Measurements from ENCODE around the gene PRRT2.
A peak's percentile ranks its signal among the peaks of the same experiment; 100 is the strongest.
"Not testable (repeated sequence)": the region's sequence is repeated elsewhere in the genome, so short reads cannot be mapped to it uniquely, and the experiment has no call there.

Gene PRRT2

GRCh38 chr16:29790949-29791844 lies 20.8 kb upstream of the PRRT2 start:
- DNase-seq (ENCODE audit: low read depth), result no peak

- no peak for DNase-seq (ENCODE audit: low read depth)
Measured at GRCh38 chr16:29791845-29792807, 19.9 kb upstream of the PRRT2 start.

GRCh38 chr16:29793153-29793552 lies 18.8 kb upstream of the PRRT2 start:
- not testable (repeated sequence) for DNase-seq (ENCODE audit: low read depth)

- DNase-seq (ENCODE audit: low read depth), result no peak
Measured at GRCh38 chr16:29794231-29794710, 17.7 kb upstream of the PRRT2 start.

- no peak for DNase-seq (ENCODE audit: low read depth)
Measured at GRCh38 chr16:29802416-29802935, 9.5 kb upstream of the PRRT2 start.

- DNase-seq (ENCODE audit: low read depth), result no peak
Measured at GRCh38 chr16:29804020-29804419, 8.0 kb upstream of the PRRT2 start.

GRCh38 chr16:29804455-29805231 lies 7.3 kb upstream of the PRRT2 start:
- DNase-seq (ENCODE audit: low read depth), result no peak

- DNase-seq (ENCODE audit: low read depth), result peak; percentile 93
Measured at GRCh38 chr16:29805232-29806098, 6.5 kb upstream of the PRRT2 start.

GRCh38 chr16:29806099-29806579 lies 5.9 kb upstream of the PRRT2 start, which contains the start of gene MAZ:
MAZ (plus strand) TSS chr16:29806529; CDS start chr16:29806702, 173 bp downstream.
- no peak for DNase-seq (ENCODE audit: low read depth)

GRCh38 chr16:29806641-29807425 lies 5.2 kb upstream of the PRRT2 start:
- no peak for DNase-seq (ENCODE audit: low read depth)

GRCh38 chr16:29807426-29808218 lies 4.4 kb upstream of the PRRT2 start:
- DNase-seq (ENCODE audit: low read depth), result peak; percentile 85

GRCh38 chr16:29808219-29808900 lies 3.6 kb upstream of the PRRT2 start:
- DNase-seq (ENCODE audit: low read depth), result no peak

GRCh38 chr16:29809031-29809747 lies 2.8 kb upstream of the PRRT2 start:
- DNase-seq (ENCODE audit: low read depth), result no peak

- DNase-seq (ENCODE audit: low read depth), result no peak
Measured at GRCh38 chr16:29809850-29810698, 1.9 kb upstream of the PRRT2 start.

- no peak for DNase-seq (ENCODE audit: low read depth)
Measured at GRCh38 chr16:29810699-29811169, 1.3 kb upstream of the PRRT2 start.

Measured in GM04504 (cell line).